CD4-positive, alpha-beta T cell (primary cell): ENCODE measurements around the gene TMPRSS6. TPM values are rescaled to one million over a fixed set of nuclear protein-coding genes. Genes with fewer than 3 reads are reported as not detected.

Experiments used
- ATAC-seq: fragments of 200-7000 bp; cut with Tn5 transposase; one replicate; pipeline ENCODE4 v1.10.0; 2022; ENCODE audit warnings: mild to moderate bottlenecking; ENCODE audit not compliant: poor library complexity
- CTCF ChIA-PET: fragments of 350-600 bp; sonication (Branson Sonifier 250); formaldehyde crosslinking; loops from one replicate; lab custom pipeline; 2021; ENCODE audit warnings: antibody characterized with exemption, inconsistent platforms; lab: Charles Lee
- POLR2A ChIA-PET: fragments of 350-600 bp; sonication (Branson Sonifier 250); formaldehyde crosslinking; loops from one replicate; lab custom pipeline; 2021; ENCODE audit warnings: antibody characterized with exemption, inconsistent platforms; lab: Charles Lee
- DNase-seq, 14 experiments: peaks; one replicate each; pipeline ENCODE4 v3.0.0-alpha.2; 2013 to 2020; ENCODE audit warnings: mixed read lengths in 2 of 14
- H3K27ac ChIP-seq, 2 donors: one replicate each; pipeline versions ENCODE4 v1.5.1 to v1.7.0; 2013; ENCODE audit warnings: low read length in 2 of 2, low read depth in 1 of 2, mild to moderate bottlenecking in 1 of 2
- H3K27me3 ChIP-seq, 2 experiments: 1 replicate in 1 of 2; 2 replicates in 1 of 2; pipeline versions ENCODE4 v1.6.1 to v1.7.0; 2013; ENCODE audit warnings: low read length in 2 of 2, control low read depth in 1 of 2, mild to moderate bottlenecking in 1 of 2, moderate library complexity in 1 of 2; ENCODE audit not compliant: insufficient read depth in 2 of 2, control insufficient read depth in 1 of 2
- H3K36me3 ChIP-seq: one replicate; pipeline ENCODE4 v1.6.1; 2013; ENCODE audit warnings: low read length, control low read depth; ENCODE audit not compliant: insufficient read depth
- H3K4me1 ChIP-seq: one replicate; pipeline ENCODE4 v1.6.1; 2013; ENCODE audit warnings: low read length, control low read depth; ENCODE audit not compliant: insufficient read depth
- H3K4me3 ChIP-seq: one replicate; pipeline ENCODE4 v1.5.1; 2013; ENCODE audit warnings: mild to moderate bottlenecking, low read length, moderate library complexity
- H3K9me3 ChIP-seq, 2 experiments: 1 replicate in 1 of 2; 2 replicates in 1 of 2; pipeline versions ENCODE4 v1.6.1 to v1.7.0; 2013; ENCODE audit warnings: low read length in 2 of 2, mild to moderate bottlenecking in 2 of 2, control low read depth in 1 of 2, moderate library complexity in 1 of 2; ENCODE audit not compliant: control insufficient read depth in 1 of 2, insufficient read depth in 1 of 2
- H3K27ac Mint-ChIP-seq: one replicate; pipeline ENCODE4 v1.8.0; 2020; ENCODE audit warnings: mixed read lengths
- H3K27me3 Mint-ChIP-seq: one replicate; pipeline ENCODE4 v1.8.0; 2021; ENCODE audit warnings: mixed read lengths
- H3K36me3 Mint-ChIP-seq: one replicate; pipeline ENCODE4 v1.8.0; 2021; ENCODE audit warnings: low read depth, mixed read lengths
- H3K4me1 Mint-ChIP-seq: one replicate; pipeline ENCODE4 v1.8.0; 2021; ENCODE audit warnings: low read depth, mixed read lengths
- H3K4me3 Mint-ChIP-seq: one replicate; pipeline ENCODE4 v1.8.0; 2020; ENCODE audit warnings: mild to moderate bottlenecking, mixed read lengths
- H3K9me3 Mint-ChIP-seq: one replicate; pipeline ENCODE4 v1.8.0; 2020; ENCODE audit warnings: mixed read lengths
- intact Hi-C, 2 experiments: fragments of 100-400 bp; cut with DNase I in 1 of 2; cut with micrococcal nuclease in 1 of 2; formaldehyde crosslinking; loops; one replicate each; pipeline versions ENCODE4 v1.15.1 to v1.9.0; 2023 to 2025; cut with DNase I, micrococcal nuclease
- total RNA-seq, 174 experiments: library from RNA in 2 of 174; stranded (reverse) in 2 of 174; gene quantifications; one replicate each; pipeline ENCODE4 v1.2.3 and lab custom pipeline; 2021 to 2026
- TF ChIP-seq, protein P1 (sequence below): fragments of 200-600 bp; IDR thresholded peaks from one replicate; pipeline ENCODE4 v1.8.0; 2022; ENCODE audit warnings: antibody characterized with exemption, mild to moderate bottlenecking

TMPRSS6 gene
- total RNA-seq, 2 experiments from 2014 or later = 0.19 to 0.39 TPM

DNA sequence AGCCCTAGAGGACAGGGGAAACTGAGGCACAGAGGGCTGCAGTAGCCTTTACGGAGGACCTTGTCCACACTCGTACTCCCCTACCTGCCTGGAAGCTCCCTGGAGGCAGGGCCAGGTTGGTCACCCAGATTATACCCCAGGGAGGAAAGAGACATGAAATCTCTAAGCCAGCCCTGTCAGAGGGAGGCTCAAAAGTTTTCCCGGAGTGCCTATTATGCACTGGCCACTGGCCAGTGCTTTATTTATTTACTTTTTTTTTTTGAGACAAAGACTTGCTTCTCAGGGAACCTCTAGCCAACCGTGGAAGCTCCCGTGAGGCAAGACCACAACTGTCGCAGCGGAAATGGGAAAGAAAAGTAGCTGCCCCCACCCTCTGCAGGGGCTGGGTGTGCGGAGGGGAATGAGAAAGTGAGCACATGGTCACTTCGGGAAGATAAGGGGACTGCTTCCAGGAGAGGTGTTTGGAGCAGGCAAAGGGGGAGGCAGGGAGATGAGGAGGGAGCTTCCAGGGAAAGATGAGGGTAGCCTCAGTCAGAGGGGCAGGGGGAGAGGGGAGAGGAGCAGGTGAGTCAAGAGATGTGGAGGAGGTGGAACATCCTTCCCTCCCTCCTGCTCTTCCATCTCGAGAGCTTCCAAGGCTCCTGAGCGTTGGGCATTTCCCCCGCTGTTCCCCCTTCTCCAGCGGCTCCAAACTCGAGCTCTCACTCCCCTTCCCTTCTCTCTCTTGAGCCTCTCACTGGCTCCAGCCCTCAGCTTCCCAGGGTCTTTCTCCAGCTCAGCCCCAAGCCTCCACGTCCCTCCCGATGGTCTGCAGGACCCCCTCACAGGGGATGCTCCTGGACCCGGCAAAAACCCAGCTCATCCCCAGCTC is 35.9 kb upstream of the TMPRSS6 start:
- intact Hi-C loops = loop anchor here in 1 of 2 experiments (5.0 kb wide), 1 partner anchor 33 kb away; no protein-coding TSS in a partner anchor
- no peaks in the 10 kb centered on the region for H3K27me3 Mint-ChIP-seq
- no peak for ATAC-seq
- Histone ChIP-seq H3K9me3 (no peaks in the 10 kb centered on the region), H3K36me3 (peaks cover 49% of the 10 kb centered on the region), H3K27me3 (no peaks in the 10 kb centered on the region), H3K27ac (peak overlapping the region; percentile 29 to 64), H3K4me1 (peaks cover 80% of the 10 kb centered on the region), H3K4me3 (peak overlapping the region; percentile 78)
- peaks cover 59% of the 10 kb centered on the region for H3K4me1 Mint-ChIP-seq
- TF ChIP-seq, protein P1, sequence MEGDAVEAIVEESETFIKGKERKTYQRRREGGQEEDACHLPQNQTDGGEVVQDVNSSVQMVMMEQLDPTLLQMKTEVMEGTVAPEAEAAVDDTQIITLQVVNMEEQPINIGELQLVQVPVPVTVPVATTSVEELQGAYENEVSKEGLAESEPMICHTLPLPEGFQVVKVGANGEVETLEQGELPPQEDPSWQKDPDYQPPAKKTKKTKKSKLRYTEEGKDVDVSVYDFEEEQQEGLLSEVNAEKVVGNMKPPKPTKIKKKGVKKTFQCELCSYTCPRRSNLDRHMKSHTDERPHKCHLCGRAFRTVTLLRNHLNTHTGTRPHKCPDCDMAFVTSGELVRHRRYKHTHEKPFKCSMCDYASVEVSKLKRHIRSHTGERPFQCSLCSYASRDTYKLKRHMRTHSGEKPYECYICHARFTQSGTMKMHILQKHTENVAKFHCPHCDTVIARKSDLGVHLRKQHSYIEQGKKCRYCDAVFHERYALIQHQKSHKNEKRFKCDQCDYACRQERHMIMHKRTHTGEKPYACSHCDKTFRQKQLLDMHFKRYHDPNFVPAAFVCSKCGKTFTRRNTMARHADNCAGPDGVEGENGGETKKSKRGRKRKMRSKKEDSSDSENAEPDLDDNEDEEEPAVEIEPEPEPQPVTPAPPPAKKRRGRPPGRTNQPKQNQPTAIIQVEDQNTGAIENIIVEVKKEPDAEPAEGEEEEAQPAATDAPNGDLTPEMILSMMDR = no peak
- H3K9me3 Mint-ChIP-seq = no peaks in the 10 kb centered on the region
- ChIA-PET POLR2A (interaction anchor here (1.1 to 6.3 kb wide), 2 partner anchors 18 to 24 kb away, joined by 4 to 62 read pairs; no protein-coding TSS in a partner anchor), CTCF (interaction anchor here (1.2 to 2.6 kb wide), 4 partner anchors 18 to 67 kb away, joined by 3 to 8 read pairs (median 3); no protein-coding TSS in a partner anchor)
- H3K4me3 Mint-ChIP-seq = peak overlapping the region; percentile 93
- H3K36me3 Mint-ChIP-seq = peaks cover 61% of the 10 kb centered on the region
- DNase-seq = no peak
- H3K27ac Mint-ChIP-seq = peak overlapping the region; percentile 97

GRCh38 chr22:37144180-37144554 is 34.7 kb upstream of the TMPRSS6 start:
- H3K27ac ChIP-seq = no peak overlapping the region
- Mint-ChIP-seq H3K9me3 (no peaks in the 10 kb centered on the region), H3K4me1 (peaks cover 46% of the 10 kb centered on the region), H3K4me3 (peak overlapping the region; percentile 15), H3K36me3 (peaks cover 62% of the 10 kb centered on the region), H3K27ac (peak overlapping the region; percentile 97), H3K27me3 (no peaks in the 10 kb centered on the region)
- POLR2A ChIA-PET = no interaction called here
- CTCF ChIA-PET = interaction anchor here (2.6 kb wide), 1 partner anchor 22 kb away, joined by 8 read pairs; no protein-coding TSS in a partner anchor
- peaks cover 71% of the 10 kb centered on the region for H3K4me1 ChIP-seq
- intact Hi-C loops = no loop called here
- DNase-seq = no peak
- no peaks in the 10 kb centered on the region for H3K27me3 ChIP-seq
- ATAC-seq = no peak
- H3K4me3 ChIP-seq = no peak overlapping the region
- TF ChIP-seq, protein P1 = no peak
- H3K9me3 ChIP-seq = no peaks in the 10 kb centered on the region
- H3K36me3 ChIP-seq = peaks cover 60% of the 10 kb centered on the region

DNA sequence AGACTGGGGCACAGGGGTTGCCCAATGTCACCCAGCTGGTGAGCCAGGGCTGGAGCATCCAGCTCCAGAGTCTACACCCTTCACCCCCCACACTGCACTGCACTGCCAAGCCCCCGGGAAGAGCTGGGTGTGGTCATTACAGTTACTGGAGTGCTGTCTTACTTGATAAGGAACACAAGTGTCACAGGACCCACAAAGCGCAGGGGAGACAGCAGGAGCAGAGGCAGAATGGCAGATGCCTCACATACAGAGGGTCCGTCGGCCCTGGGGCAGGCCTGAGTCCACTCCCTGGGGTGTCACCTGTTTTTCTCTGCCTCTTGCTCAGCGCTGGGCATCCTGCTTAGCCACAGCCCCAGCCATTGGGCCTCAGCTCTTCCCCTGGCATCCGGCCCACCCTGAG is 32.5 kb upstream of the TMPRSS6 start:
- H3K4me3 ChIP-seq = no peak overlapping the region
- intact Hi-C loops = no loop called here
- H3K27me3 Mint-ChIP-seq = no peaks in the 10 kb centered on the region
- no peak overlapping the region for H3K4me3 Mint-ChIP-seq
- ChIA-PET POLR2A (no interaction called here), CTCF (no interaction called here)
- DNase-seq (no peak), ATAC-seq (no peak)
- H3K27me3 ChIP-seq = no peaks in the 10 kb centered on the region
- TF ChIP-seq, protein P1 = no peak
- H3K4me1 Mint-ChIP-seq = peaks cover 24% of the 10 kb centered on the region
- H3K9me3 Mint-ChIP-seq = no peaks in the 10 kb centered on the region
- H3K4me1 ChIP-seq = peaks cover 57% of the 10 kb centered on the region
- no peaks in the 10 kb centered on the region for H3K9me3 ChIP-seq
- peaks cover 82% of the 10 kb centered on the region for H3K36me3 ChIP-seq
- H3K36me3 Mint-ChIP-seq = peaks cover 74% of the 10 kb centered on the region
- H3K27ac Mint-ChIP-seq = no peak overlapping the region
- H3K27ac ChIP-seq = peak overlapping the region in 1 of 2 donors; percentile 43
